GM21360 (cell line): Measurements from ENCODE around the gene SLC23A1.
"Not testable (repeated sequence)": the region's sequence is repeated elsewhere in the genome, so short reads cannot be mapped to it uniquely, and the experiment has no call there.

Experiments
- ATAC-seq: cut with Tn5 transposase; IDR thresholded peaks from one replicate; pipeline ENCODE4 v1.9.1; 2021; ENCODE audit warnings: mild to moderate bottlenecking, moderate library complexity; ENCODE audit not compliant: unreplicated experiment

Gene SLC23A1

DNA sequence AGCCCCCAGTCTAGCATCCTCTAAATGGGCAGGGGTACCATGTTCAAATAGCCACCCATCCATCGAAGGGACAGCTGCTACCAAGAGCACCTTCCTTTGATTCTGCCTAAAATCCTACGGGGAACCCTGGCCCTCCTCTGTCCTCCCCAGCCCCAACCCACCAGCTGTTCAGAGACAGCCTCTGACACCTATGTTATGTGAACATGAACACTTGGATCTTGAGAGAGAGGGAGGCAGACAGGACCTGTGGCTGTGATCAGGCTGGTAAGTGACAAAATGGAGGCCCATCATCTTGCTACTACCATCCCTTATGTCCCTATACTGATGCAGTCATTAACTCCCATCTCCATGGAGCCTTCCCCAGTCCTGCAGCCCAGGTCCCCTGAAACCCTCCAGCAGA is 8.2 kb downstream of the SLC23A1 start:
- no peak for ATAC-seq

DNA sequence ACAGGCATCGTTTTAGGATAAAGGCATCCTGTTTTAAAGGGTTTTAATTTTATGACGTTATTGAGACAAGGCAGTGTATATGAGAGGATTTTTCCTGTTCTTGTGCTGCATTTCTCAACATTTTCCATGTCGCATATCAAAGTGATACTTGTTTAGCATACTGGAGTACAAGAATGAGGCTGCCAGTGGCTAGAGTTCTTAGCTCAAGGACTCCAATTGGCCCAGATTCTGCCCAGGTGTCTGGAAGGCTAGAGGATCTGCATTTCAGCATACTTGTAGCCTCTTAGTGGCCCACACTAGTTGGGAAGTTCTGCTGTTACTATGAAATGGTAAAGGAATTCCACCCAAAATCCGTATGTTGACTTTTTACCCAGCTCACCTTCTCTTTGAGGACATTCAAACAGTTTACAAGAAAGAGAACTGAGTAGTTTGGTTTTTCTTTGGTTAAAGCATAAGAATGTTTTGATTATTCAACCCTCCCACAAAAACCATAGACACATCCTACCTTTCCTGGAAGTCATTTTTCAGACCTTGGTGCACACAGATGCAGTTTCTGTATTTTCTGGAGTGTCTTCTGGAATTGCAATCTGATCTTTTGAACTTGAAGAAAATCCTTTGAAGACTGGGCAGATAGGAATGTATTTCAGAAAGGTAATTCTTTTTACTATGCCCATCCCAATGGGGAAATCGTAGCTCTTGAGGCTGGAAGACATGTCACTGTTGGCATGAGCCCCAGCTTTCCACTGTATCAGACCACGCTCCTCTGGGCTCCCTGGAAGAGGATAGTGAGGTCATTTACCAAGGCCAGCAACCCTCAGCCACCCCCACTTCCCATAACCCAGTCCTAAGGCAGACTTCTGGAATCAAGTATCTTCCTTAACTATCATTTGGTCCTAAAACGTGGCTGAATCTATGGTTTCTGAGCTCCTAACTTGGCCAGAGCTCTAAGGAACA is 11.3 kb downstream of the SLC23A1 start:
- no peak for ATAC-seq

DNA sequence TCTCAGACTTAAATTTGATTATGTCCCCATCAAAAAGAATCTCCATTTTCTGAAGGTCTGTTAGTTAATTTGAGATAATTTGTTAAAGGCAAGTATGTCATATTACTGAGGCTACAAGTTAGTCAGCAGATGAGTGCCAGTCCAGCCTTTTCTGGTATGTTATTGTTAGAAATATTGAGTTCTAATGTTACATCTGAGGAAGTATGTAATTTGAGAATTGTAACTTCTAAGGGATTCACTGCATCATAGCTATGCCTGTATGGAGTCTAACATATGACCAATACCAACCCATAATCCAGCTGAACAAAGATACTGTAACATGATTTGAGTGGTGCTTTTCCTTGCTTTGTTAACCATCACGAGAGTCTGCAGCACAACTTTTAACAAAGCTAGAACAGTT is 13.9 kb downstream of the SLC23A1 start:
- no peak for ATAC-seq

DNA sequence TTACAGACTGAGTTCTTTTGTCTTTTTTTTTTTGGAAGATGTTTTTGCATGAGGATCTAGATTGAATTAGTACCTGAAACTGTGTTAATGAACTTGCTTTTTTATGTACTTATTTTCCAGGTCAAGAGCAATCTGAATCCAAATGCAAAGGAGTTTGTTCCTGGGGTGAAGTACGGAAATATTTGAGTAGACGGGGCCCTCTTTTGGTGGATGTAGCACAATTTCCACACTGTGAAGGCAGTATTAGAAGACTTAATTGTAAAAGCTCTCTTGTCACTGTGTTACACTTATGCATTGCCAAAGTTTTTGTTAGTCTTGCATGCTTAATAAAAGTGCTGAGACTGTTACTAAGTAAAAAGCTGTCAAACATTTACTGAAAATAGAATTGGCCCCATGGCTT is 14.5 kb downstream of the SLC23A1 start:
- ATAC-seq, result no peak

DNA sequence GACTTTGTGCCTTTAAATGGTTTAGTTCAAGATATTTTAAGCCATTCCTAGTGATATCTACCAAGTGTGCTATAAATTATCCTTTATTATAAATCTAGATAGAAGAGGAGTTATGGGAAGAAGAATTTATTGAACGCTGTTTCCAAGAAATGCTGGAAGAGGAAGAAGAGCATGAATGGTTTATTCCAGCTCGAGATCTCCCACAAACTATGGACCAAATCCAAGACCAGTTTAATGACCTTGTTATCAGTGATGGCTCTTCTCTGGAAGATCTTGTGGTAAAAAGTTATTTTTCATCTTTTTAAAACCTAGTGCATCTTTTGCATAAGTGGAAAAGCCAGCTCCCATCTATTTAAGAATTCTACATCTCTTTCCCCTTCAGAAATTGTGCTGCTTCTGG is 18.6 kb downstream of the SLC23A1 start:
- no peak for ATAC-seq

DNA sequence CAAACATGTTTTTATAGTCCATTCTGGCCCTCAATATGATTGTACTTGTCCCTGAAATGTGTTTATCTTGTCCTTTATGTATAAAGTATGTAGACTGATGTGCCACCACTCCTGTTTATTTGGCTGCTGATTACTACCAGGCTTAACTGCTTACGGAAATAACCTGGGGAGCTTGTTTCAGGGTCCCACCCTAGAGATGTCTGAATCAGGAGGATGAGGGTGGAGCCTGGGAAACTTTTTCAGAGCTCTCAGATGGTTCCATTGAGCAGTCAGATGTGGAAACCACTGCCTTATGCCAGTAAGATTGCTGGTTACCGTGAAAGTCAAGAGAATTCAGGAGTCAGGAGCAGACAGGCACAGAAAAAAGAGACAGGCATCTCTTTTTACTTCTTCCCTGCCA is 19.2 kb downstream of the SLC23A1 start:
- ATAC-seq, result no peak

DNA sequence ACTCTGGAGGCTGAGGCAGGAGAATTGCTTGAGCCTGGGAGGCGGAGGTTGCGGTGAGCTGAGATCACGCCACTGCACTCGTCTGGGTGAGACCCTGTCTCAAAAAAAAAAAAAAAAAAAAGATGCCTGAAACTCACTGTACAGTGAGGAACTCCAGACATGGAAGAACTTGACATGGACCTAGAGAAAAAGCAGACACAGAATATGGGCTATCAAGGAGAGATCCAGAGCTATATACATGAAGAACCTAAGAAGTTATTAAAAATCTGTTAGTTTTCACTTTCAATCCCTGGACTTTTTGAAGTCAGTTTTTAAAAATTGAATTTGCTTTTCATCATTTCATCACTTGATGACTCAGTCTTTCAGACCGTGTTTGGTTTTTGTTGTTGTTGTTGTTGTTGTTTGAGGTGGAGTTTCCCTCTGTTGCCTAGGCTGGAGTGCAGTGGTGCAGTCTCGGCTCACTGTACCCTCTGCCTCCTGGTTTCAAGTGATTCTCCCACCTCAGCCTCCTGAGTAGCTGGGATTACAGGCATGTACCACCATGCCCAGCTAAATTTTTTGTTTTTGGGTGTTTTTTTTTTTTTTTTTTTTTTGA is 21.2 kb downstream of the SLC23A1 start:
- no peak for ATAC-seq

DNA sequence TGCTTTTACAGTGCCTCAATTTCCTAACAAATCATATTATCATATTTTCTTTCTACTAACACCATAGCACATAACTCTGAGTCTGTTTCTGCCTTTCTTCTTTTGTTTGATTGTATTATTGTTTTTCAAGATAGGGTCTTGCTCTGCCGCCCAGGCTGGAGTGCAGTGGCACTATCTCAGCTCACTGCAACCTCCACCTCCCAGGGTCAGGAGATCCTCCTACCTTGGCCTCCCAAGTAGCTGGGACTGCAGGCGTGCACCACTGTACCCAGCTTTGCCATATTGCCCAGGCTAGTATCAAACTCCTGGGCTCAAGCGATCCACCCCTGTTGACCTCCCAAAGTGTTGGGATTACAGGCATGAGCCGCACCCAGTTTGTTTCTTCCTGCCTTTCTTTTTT is 22.7 kb downstream of the SLC23A1 start:
- ATAC-seq, result no peak

DNA sequence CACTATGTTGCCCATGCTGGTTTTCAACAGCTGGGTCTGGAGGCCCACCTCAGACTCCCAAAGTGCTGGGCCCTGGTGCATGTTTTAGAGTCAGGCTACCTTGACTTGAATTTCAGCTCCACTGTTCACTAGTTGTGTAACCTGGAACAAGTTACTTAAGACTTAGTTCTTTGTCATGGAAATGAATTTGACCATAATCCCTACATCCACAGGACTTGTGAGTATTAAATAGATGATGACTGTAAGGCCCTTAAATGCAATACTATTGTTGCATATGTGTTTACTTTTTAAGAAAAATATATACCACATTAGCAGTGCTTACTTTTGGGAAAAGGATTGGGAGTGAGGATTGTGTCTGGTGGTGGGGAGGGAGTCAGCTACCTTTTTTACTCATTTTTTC is 25.0 kb downstream of the SLC23A1 start:
- ATAC-seq, result no peak

DNA sequence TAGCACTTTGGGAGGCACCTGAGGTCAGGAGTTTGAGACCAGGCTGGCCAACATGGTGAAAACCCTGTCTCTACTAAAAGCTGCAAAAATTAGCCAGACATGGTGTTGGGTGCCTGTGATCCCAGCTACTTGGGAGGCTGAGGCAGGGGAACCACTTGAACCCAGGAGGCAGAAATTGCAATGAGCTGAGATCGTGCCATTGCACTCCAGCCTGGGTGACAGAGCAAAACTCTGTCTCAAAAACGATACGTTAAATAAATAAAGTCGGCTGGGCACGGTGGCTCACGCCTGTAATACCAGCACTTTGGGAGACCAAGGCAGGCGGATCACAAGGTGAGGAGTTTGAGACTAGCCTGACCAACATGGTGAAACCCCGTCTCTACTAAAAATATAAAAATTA is 27.2 kb downstream of the SLC23A1 start:
- not testable (repeated sequence) for ATAC-seq

DNA sequence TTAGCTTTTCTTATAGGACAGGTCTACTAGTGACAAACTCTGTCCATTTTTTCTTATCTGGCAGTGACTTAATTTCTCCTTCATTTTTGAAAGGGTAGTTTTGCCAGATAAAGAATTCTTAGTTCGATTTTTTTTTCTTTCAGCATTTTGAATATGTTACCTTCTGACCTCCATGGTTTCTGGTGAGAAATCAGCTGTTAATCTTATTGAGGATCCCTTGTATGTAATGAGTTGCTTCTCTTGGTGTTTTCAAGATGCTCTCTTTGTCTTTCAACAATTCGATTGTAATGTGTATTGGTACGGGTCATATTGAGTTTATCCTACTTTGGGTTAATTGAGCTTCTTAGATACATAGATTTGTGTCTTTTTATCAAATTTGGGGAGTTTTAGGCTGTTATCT is 28.9 kb downstream of the SLC23A1 start:
- ATAC-seq, result no peak

DNA sequence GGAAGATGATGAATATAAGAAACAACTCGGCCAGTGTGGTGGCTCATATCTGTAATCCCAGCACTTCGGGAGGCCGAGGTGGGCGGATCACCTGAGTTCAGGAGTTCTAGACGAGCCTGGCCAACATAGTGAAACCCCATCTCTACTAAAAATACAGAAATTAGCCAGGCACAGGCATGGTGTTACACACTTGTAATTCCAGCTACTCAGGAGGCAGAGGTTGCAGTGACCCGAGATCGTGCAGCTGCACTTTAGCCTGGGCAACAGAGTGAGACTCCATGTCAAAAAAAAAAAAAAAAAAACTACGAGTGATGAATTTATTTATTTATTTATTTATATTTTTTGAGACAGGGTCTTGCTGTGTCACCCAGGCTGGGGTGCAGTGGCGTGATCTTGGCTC is 35.2 kb downstream of the SLC23A1 start:
- ATAC-seq, result not testable (repeated sequence)

DNA sequence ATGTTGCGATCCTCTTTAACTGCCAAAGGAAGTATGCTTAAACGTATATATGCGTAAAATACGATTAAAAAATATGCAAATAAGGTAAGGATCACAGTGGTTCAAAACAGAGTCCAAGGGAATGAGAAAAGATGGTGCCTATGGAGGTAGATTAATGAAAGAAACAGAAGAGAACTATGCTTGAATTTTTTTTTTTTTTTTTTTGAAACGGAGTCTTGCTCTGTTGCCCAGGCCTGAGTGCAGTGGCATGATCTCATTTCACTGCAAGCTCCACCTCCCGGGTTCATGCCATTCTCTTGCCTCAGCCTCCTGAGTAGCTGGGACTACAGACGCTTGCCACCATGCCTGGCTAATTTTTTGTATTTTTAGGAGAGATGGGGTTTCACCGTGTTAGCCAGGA is 37.7 kb downstream of the SLC23A1 start:
- ATAC-seq, result not testable (repeated sequence)

DNA sequence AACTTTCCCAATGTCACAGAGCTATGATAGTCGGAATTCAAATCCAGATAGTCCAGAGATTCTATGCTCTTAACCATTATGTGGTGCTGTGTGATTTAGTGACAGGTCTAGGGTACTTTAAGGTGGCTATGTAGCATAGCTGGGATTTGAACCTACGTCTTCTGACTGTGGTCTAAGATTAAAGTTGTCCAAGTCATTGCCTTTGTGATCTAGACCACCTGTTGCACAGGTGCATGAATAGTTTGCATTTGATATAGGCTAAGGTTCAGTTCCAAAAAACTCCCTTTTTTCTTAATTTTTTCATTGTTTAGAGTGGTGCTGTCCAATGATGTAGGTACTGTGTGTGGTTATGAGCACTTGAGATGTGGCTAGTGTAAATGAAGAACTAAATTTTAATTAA is 38.9 kb downstream of the SLC23A1 start:
- no peak for ATAC-seq

DNA sequence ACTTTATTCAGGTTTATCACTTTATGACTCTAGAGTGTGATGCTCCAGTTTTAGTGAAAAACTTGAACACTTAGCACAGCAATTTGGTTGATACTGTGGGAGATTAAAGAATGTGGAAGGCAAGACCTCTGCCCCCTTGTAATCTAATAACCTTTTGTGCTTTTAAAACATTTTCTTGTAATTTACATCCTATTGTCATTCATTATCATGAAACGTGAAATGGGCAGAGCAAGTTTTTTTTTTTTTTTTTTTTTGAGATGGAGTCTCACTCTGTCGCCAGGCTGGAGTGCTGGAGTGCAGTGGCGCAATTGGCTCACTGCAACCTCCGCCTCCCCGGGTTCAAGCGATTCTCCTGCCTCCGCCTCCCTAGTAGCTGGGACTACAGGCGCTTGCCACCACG is 39.6 kb downstream of the SLC23A1 start:
- no peak for ATAC-seq

DNA sequence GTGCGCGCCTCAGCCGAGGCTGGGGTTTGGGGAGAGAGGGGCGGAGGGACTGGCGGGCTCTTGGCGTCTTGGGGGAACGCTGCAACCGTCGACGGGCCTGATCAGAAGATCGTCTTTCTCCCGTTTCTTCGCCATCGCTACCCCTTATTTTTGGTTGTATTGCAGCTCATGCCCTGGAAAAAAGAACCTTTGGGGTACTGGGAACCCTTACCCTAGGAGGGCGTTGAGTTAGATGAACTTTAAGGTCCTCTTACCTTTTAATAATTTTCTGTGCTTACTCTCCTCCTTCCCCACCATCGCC is 40.7 kb downstream of the SLC23A1 start:
- peak; percentile 40 for ATAC-seq

DNA sequence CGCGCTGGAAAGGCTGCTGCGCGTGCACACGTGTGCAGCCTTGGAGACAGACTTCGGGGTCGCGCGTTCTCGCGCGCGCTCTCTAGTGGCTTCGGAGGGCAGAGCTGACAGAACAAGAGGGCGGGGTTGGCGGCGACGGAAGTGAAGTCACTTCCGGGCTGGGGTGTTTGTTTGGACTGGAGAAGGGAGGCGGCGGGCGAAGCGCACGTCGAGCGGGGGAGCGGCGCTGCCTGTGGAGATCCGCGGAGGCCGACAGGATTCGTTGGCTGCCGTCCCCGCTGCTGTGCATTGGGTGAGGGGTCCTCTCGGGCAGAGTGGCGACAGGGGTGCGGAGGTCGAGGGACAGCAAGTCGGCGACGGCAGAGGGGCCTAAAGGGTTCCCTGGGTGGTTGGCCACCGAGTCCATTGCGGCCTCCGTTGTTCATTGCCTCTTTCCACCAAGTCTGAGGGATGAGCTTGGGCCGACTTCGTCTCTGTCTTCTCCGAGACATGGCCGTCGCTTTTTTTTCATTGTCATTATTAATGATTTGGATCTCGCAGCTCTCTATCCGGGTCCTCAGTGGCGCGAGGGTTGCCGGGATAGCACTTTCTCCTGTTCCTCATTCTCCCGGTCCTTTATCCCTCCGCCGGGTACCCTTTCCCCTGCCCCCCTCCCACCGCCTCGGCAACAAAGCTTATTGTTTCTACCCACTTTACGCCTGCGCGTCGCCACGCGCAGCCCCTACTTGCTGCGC is 41.2 kb downstream of the SLC23A1 start, which contains the start of gene PAIP2:
Gene PAIP2, plus strand, starts transcription at position 166 of the 734 bp plus-strand sequence. CDS start 21,931 bp downstream, outside the sequence.
- ATAC-seq, result peak; percentile 86

DNA sequence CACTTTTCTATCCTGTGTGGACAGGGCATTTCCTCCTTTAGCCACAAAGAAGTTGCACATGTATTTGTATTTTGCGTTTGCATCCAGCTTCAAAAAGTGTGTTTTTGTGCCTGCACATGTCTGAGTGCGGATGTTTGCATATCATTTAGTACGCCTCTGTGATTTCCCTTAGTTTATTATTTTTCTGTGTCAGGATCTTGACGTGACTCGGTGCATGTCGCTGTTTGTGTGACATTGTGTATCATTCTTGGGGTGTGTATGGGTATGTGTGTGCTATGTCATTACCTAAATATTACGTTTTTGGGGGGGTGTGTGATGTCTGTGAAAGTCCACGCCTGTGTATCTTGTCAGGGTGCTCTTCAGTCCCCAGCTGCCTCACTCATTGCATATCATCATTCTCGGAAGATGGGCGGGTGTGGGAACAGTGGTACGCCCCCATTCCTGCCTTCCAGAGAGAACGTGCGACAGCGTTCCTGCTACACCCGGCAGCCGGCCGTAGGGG is 41.9 kb downstream of the SLC23A1 start:
- ATAC-seq, result no peak

DNA sequence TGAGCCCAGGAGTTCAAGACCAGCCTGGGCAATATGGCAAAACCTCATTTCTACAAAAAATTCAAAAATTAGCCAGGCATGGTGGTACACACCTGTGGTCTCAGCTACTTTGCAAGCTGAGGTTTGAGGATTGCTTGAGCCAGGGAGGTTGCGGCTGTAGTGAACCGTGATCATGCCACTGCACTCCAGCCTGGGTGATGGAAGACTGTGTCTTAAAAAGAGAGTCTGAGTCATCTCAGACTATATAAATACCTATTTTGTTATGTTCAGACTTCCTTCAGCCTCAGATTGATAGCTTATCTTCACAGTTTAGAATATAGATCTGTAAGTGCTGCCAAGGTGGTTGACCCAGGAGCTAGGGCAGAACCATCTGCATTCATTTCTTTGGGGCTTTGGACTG is 43.0 kb downstream of the SLC23A1 start:
- no peak for ATAC-seq

DNA sequence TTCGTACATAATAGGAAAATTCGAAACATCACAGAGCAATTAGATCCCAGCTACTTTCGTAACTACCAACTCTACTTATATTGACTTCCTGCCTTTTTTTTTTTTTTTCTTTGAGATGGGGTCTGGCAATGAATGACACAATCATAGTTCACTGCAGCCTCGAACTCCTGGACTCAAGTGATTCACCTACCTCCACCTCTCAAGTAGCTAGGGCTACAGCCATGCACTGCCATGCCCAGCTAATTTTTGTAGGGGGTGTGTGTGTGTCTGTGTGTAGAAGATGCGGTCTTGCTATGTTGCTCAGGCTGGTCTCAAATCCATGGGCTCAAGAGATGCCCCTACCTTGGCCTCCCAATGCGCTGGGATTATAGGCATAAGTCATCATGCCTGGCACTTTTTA is 47.3 kb downstream of the SLC23A1 start:
- ATAC-seq, result no peak
